ENCODE results near the gene ST7L. TPM values are rescaled to one million over a fixed set of nuclear protein-coding genes. Genes with fewer than 3 reads are reported as not detected.

Gene ST7L
- total RNA-seq, 2 donors from 2014 or later, result 9.4 to 9.7 TPM

DNA sequence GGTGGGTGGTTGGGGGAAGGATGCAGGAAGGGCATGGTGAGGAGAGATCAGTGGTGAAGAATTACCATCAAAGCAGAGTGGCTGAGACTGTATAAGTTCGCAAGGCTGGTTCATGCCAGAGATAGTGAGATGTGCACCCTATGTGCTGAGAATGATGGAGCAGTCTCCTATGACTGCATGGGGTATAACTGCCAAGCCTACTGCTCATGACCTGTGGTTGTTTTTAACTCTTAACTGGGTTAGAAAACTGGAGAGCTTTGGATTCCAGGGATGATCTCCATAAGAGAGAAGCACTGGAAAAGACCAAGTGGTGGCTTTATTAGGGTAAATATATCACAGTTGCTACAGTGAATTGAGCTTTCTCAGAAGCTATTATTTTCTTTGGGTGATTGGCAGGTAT, 94.0 kb downstream of the ST7L start:
- Mint-ChIP-seq H3K4me3 (no peak overlapping the region), H3K36me3 (ENCODE audit: low read depth) (no peaks in the 10 kb centered on the region), H3K27ac (no peak overlapping the region), H3K9me3 (no peaks in the 10 kb centered on the region), H3K27me3 (no peaks in the 10 kb centered on the region), H3K4me1 (no peaks in the 10 kb centered on the region)
- no peak for ATAC-seq (replicated peaks)

DNA sequence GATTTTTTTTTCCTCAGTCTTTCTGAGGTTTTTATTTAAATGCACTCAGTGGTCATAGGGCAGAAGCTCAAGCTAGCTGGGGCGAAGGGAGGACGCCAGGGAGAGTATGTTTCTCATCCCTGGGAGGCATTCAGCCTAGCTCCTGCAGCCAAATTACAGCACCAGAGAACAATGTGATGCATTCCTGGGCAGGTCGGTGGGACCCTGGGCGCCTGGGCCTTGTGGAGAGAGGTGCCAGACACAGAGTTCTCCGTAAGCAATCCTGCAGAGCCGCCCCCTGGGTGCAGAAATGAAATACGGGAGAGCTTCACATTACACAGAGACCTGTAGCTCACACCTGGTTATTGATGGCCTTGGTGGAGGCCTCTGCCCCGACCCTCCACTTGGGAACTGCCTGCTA, 94.7 kb downstream of the ST7L start:
- Mint-ChIP-seq H3K4me3 (no peak overlapping the region), H3K36me3 (ENCODE audit: low read depth) (no peaks in the 10 kb centered on the region), H3K9me3 (no peaks in the 10 kb centered on the region), H3K27ac (no peak overlapping the region), H3K27me3 (no peaks in the 10 kb centered on the region), H3K4me1 (no peaks in the 10 kb centered on the region)
- ATAC-seq (replicated peaks), result no peak

DNA sequence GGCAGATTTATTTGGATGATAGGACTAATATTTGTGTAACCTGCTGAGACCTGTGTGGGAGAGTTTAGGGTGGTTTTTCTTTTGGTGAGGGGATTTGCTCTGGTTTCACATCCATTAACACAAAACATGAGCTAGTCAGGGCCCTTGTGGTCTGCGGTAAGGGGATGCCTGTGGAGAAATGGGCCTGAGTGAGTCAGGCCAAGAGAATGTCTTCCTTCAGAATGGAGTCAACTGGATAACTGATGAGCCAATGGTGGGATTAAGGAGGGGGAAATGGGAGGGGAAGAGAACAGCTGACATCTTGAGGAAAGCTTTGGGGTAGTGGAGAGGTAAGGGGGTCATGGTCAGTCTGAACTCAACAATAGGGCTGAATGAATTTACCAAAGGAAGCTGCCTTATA, 96.3 kb downstream of the ST7L start:
- no peak overlapping the region for H3K27ac Mint-ChIP-seq
- no peaks in the 10 kb centered on the region for H3K36me3 Mint-ChIP-seq (ENCODE audit: low read depth)
- H3K4me3 Mint-ChIP-seq, result no peak overlapping the region
- ATAC-seq (replicated peaks), result no peak
- H3K9me3 Mint-ChIP-seq, result no peaks in the 10 kb centered on the region
- no peaks in the 10 kb centered on the region for H3K27me3 Mint-ChIP-seq
- no peaks in the 10 kb centered on the region for H3K4me1 Mint-ChIP-seq

DNA sequence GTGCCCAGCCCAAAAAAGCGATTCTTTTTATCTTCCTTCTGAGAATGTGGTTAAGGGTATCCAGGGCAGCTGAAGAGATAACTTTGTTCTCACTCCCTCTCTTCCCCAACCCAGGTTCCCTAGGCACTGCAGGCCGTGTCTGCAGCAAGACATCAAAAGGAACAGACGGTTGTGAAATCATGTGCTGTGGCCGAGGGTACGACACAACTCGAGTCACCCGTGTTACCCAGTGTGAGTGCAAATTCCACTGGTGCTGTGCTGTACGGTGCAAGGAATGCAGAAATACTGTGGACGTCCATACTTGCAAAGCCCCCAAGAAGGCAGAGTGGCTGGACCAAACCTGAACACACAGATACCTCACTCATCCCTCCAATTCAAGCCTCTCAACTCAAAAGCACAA, 98.8 kb downstream of the ST7L start:
- no peak for ATAC-seq (replicated peaks)
- H3K27ac Mint-ChIP-seq, result no peak overlapping the region
- no peaks in the 10 kb centered on the region for H3K27me3 Mint-ChIP-seq

DNA sequence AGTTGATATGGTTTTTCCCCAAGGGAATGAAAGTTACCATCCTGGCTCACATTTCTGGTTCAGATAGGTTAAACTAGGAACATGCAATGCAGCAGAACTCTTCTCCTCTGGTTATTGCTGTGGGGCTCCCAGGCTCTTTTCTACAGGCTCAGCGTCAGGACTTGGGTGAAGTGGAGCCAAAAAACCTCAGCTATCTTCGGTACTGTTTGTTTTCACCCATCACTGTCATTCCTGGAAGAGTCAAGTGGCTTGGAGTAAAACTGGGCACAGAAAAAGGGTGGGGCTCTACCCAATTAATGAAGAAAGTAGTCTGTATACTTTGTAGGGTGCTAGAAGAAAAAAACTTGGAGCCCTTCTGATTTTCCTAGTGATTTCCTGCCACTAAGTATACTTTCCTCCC, 100.8 kb downstream of the ST7L start:
- H3K27ac Mint-ChIP-seq, result no peak overlapping the region
- no peaks in the 10 kb centered on the region for H3K36me3 Mint-ChIP-seq (ENCODE audit: low read depth)
- H3K4me3 Mint-ChIP-seq, result no peak overlapping the region
- H3K9me3 Mint-ChIP-seq, result no peaks in the 10 kb centered on the region
- H3K4me1 Mint-ChIP-seq, result no peaks in the 10 kb centered on the region
- no peak for ATAC-seq (replicated peaks)
- no peaks in the 10 kb centered on the region for H3K27me3 Mint-ChIP-seq

More for the DNA sequence above, 98.8 kb downstream of the ST7L start:
- no peaks in the 10 kb centered on the region for H3K4me1 Mint-ChIP-seq
- no peak overlapping the region for H3K4me3 Mint-ChIP-seq
- no peaks in the 10 kb centered on the region for H3K9me3 Mint-ChIP-seq
- H3K36me3 Mint-ChIP-seq (ENCODE audit: low read depth), result no peaks in the 10 kb centered on the region

DNA sequence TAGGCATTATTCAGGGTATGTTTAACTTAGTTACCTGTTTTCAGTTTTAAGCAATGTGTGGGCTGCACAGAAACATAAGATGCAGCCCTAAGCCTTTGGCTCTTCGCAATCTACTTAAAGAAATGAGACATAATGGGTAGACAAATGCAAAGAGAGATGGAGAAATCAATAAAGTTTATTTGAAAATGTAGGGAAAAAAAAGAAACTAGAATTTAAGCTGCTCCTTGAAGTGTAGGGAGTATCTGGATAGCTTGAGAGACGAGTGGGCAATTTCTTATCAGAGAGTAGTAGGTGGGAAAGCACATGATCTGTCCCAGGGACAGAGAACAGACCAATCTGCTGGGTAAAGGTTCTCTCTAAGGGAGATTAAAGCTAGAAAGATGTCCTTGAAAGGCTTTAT, 101.3 kb downstream of the ST7L start:
- no peak overlapping the region for H3K27ac Mint-ChIP-seq
- H3K4me1 Mint-ChIP-seq, result no peaks in the 10 kb centered on the region
- H3K36me3 Mint-ChIP-seq (ENCODE audit: low read depth), result no peaks in the 10 kb centered on the region
- ATAC-seq (replicated peaks), result no peak
- no peak overlapping the region for H3K4me3 Mint-ChIP-seq
- no peaks in the 10 kb centered on the region for H3K27me3 Mint-ChIP-seq
- H3K9me3 Mint-ChIP-seq, result no peaks in the 10 kb centered on the region

DNA sequence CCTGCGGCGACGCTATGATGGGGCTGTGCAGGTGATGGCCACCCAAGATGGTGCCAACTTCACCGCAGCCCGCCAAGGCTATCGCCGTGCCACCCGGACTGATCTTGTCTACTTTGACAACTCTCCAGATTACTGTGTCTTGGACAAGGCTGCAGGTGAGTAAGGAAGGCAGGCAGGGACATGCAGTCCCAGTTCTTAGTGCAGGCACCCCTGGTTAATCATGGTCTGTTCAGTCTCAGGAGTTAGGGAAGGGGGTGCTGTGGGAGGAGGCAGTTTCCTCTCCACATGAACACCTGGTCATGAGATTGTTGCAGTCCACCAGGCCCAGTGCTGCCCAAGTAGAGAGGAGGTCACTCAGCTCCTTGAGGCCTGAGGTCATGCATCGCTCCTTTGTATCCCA, 101.7 kb downstream of the ST7L start:
- no peak overlapping the region for H3K27ac Mint-ChIP-seq
- no peaks in the 10 kb centered on the region for H3K4me1 Mint-ChIP-seq
- ATAC-seq (replicated peaks), result no peak
- H3K36me3 Mint-ChIP-seq (ENCODE audit: low read depth), result no peaks in the 10 kb centered on the region
- no peaks in the 10 kb centered on the region for H3K27me3 Mint-ChIP-seq
- no peaks in the 10 kb centered on the region for H3K9me3 Mint-ChIP-seq
- no peak overlapping the region for H3K4me3 Mint-ChIP-seq

DNA sequence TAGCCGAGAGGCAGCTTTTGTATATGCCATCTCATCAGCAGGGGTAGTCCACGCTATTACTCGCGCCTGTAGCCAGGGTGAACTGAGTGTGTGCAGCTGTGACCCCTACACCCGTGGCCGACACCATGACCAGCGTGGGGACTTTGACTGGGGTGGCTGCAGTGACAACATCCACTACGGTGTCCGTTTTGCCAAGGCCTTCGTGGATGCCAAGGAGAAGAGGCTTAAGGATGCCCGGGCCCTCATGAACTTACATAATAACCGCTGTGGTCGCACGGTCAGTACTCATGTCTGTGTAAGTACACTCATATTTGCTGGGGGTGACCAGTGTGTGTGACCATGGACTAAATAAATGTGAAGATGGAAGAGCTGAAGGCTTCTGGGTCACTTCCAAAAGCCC, 102.8 kb downstream of the ST7L start:
- ATAC-seq (replicated peaks), result no peak
- H3K27me3 Mint-ChIP-seq, result no peaks in the 10 kb centered on the region
- no peaks in the 10 kb centered on the region for H3K36me3 Mint-ChIP-seq (ENCODE audit: low read depth)
- H3K4me3 Mint-ChIP-seq, result no peak overlapping the region
- H3K9me3 Mint-ChIP-seq, result no peaks in the 10 kb centered on the region
- no peak overlapping the region for H3K27ac Mint-ChIP-seq
- H3K4me1 Mint-ChIP-seq, result no peaks in the 10 kb centered on the region

DNA sequence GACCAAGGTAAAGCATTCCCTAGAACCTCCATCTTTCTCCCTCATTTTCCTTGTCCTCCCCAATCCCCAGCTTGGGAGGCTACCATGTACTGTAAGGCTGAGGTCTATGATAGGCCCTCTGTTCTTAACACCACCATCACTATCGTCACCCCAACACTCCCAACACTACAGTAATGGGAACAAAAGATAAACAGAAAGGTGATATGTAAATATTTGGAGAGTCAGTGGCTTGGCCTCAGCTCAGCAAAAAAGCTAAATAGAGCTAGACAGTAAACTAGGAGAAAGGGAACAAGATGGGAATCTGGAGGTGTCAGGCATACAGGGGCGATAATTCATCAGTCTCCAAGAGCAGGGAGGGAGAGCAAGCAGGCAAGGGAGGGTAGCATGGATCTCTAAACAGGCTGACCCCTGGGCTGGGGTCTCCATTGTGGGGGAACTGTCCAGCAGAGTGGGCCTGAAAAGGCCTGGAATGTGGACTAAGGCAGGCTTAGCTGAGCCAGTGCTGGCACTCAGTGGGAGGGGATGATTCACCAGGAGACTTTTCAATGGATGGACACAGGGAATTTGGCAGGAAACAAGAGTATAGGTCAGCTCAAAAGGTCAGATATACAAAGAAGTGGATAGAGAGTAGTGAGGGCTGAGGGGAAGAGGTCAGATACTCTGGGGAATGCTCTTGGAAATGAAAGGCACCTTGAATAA, 103.5 kb downstream of the ST7L start:
- no peak overlapping the region for H3K27ac Mint-ChIP-seq
- no peaks in the 10 kb centered on the region for H3K27me3 Mint-ChIP-seq
- H3K4me1 Mint-ChIP-seq, result no peaks in the 10 kb centered on the region
- H3K9me3 Mint-ChIP-seq, result no peaks in the 10 kb centered on the region
- H3K36me3 Mint-ChIP-seq (ENCODE audit: low read depth), result no peaks in the 10 kb centered on the region
- ATAC-seq (replicated peaks), result no peak
- H3K4me3 Mint-ChIP-seq, result no peak overlapping the region

DNA sequence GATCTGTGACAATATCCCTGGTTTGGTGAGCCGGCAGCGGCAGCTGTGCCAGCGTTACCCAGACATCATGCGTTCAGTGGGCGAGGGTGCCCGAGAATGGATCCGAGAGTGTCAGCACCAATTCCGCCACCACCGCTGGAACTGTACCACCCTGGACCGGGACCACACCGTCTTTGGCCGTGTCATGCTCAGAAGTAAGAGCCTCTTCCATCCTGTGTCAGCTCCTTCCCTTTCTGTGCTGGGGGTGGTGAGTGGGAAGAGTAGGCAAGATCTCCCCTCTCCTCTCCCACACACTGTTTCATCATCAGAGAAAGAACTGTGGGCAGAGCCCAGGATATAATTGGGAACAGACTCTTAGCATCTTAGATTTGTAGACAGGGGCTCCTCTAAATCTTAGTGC, 104.0 kb downstream of the ST7L start:
- no peaks in the 10 kb centered on the region for H3K9me3 Mint-ChIP-seq
- H3K4me3 Mint-ChIP-seq, result no peak overlapping the region
- H3K27me3 Mint-ChIP-seq, result no peaks in the 10 kb centered on the region
- H3K27ac Mint-ChIP-seq, result no peak overlapping the region
- H3K4me1 Mint-ChIP-seq, result no peaks in the 10 kb centered on the region
- H3K36me3 Mint-ChIP-seq (ENCODE audit: low read depth), result no peaks in the 10 kb centered on the region
- no peak for ATAC-seq (replicated peaks)

DNA sequence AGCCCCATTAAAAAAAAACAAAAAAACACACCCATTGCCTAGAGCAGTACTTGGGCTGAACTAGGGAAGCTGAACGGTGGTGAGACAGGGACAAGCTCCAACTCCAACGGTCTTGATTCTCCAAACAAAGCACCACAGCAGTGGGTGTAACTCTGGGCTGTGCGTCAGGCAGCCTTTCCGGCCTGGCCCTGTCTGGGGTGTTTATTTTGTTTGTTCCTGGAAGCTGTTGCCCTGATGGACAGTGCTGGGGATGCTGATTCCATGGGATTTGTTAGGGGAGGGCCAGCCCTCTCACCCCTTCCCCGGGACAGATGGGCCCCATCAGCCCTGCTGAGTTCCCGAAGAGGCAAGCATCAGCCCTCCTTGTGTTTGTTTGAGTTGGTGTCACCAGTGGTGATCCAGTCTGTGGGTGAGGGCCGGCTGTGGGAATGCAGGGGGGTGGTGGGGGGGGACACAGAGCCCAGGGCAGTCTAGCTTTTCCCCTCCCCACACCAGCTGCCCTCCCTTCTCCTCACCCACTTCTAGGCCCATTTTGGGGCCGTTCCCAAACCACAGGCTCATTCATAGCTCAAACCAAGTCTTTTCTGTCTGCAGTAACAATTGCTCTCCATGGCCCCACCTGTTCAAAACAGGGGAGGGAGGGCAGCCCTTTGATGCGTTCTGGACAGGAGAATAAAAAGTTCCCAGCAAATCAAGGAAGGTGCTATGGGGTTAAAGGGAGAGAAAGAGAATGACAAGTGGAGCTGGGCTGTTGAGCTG, 105.7 kb downstream of the ST7L start:
- H3K36me3 Mint-ChIP-seq (ENCODE audit: low read depth), result no peaks in the 10 kb centered on the region
- H3K4me1 Mint-ChIP-seq, result no peaks in the 10 kb centered on the region
- no peak overlapping the region for H3K27ac Mint-ChIP-seq

DNA sequence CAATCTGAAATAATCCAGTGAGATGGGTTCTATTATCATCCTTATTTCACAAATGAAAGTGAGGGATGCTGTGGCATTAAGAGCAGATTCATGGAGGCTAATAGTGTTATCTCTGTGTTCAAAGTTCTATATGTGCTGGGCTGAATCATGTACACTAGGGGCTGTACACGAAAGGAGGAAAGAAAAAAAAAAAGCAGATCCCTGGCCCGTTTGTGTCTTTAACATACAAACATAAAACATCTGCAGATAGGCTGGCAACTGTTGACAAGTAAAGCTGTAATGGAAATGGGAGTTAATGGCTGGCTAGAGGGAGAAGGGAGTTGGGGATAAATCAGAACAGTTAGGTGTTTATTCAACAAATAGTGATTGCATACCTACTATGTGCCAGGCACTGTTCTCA, 107.0 kb downstream of the ST7L start:
- H3K9me3 Mint-ChIP-seq, result no peaks in the 10 kb centered on the region
- H3K27ac Mint-ChIP-seq, result no peak overlapping the region
- no peaks in the 10 kb centered on the region for H3K4me1 Mint-ChIP-seq
- no peak for ATAC-seq (replicated peaks)
- no peak overlapping the region for H3K4me3 Mint-ChIP-seq
- no peaks in the 10 kb centered on the region for H3K27me3 Mint-ChIP-seq
- H3K36me3 Mint-ChIP-seq (ENCODE audit: low read depth), result no peaks in the 10 kb centered on the region

More for the DNA sequence above, 105.7 kb downstream of the ST7L start:
- no peaks in the 10 kb centered on the region for H3K9me3 Mint-ChIP-seq
- H3K27me3 Mint-ChIP-seq, result no peaks in the 10 kb centered on the region
- ATAC-seq (replicated peaks), result no peak
- H3K4me3 Mint-ChIP-seq, result no peak overlapping the region

DNA sequence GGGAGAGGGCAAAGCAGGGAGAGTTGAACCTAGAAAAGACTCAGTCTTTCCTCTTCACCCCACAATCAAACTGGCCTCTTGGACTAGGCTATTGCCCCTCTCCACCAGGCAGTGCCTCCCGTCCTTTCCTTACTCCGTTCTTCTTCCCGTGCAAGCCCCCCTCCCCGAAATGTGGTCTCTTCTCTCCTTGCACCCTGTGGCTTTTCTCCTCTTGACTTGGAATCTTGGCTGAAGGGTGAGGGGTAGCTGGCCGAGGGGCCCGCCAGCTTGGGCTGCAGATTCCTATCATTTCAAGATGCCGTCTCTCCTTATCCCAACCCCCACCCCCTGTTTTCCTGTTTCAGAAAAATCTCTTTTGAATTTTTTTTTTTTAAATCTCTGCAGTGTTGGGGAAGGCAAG, 108.6 kb downstream of the ST7L start:
- H3K36me3 Mint-ChIP-seq (ENCODE audit: low read depth), result no peaks in the 10 kb centered on the region
- peak overlapping the region; percentile 23 for H3K4me3 Mint-ChIP-seq
- ATAC-seq (replicated peaks), result no peak
- H3K4me1 Mint-ChIP-seq, result no peaks in the 10 kb centered on the region
- H3K9me3 Mint-ChIP-seq, result no peaks in the 10 kb centered on the region
- no peak overlapping the region for H3K27ac Mint-ChIP-seq
- no peaks in the 10 kb centered on the region for H3K27me3 Mint-ChIP-seq

DNA sequence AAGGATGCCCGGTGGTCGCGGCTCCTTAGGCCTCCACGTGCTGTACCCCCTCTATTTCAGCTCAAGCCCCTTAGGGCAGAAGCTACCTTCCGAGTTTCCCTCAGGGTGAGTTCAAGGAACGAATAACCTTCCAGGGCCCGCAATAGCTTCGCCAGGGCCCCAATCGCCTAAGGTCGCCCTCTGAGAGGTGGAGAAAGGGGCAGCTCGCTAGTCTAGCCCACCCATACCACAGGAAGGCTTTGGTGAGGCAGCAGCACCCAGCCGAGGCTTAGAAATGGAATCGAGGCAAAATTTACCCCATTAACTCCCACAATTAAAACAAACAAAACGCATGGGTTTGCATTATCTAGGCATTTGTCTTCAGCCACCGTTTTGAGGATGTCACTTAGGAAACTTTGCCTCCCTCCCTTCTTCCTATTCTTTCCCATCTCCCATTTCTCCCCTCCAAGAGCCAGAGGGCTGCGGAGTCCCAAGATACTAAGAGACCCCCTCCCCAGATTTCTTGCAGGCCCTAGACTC, 109.2 kb downstream of the ST7L start:
- Mint-ChIP-seq H3K27me3 (no peaks in the 10 kb centered on the region), H3K36me3 (ENCODE audit: low read depth) (no peaks in the 10 kb centered on the region), H3K27ac (no peak overlapping the region), H3K4me3 (peak overlapping the region; percentile 23), H3K9me3 (no peaks in the 10 kb centered on the region), H3K4me1 (no peaks in the 10 kb centered on the region)
- no peak for ATAC-seq (replicated peaks)

DNA sequence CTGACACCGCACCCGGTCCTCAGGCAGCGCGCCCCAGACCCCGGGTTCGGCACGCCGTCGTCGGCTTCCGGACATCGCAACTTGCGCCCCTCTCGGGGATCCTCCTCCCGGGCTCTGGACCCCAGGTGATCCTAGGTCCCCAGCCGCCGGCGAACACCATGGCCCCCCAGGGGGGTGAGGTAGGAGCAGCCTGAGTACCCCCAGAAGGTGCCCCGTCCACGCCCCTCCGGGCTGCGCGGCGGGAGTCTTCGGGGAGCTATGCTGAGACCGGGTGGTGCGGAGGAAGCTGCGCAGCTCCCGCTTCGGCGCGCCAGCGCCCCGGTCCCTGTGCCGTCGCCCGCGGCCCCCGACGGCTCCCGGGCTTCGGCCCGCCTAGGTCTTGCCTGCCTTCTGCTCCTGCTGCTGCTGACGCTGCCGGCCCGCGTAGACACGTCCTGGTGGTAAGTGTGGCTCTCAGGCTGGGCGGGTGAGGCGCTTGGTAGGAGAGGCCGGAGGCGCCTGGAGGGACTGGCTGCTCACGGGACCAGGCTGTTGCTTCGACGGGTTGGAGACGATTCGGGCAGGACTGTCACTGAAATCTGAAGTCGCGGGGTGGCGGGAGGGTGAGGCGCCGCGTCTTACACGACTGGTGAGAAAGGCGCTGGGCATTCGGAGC, 109.8 kb downstream of the ST7L start:
- no peaks in the 10 kb centered on the region for H3K36me3 Mint-ChIP-seq (ENCODE audit: low read depth)
- H3K9me3 Mint-ChIP-seq, result no peaks in the 10 kb centered on the region
- peak overlapping the region; percentile 23 for H3K4me3 Mint-ChIP-seq
- no peak overlapping the region for H3K27ac Mint-ChIP-seq
- ATAC-seq (replicated peaks), result peak; percentile 40
- peaks cover 3% of the 10 kb centered on the region for H3K27me3 Mint-ChIP-seq
- no peaks in the 10 kb centered on the region for H3K4me1 Mint-ChIP-seq
